ENCODE results near the gene C5orf58.

DNA sequence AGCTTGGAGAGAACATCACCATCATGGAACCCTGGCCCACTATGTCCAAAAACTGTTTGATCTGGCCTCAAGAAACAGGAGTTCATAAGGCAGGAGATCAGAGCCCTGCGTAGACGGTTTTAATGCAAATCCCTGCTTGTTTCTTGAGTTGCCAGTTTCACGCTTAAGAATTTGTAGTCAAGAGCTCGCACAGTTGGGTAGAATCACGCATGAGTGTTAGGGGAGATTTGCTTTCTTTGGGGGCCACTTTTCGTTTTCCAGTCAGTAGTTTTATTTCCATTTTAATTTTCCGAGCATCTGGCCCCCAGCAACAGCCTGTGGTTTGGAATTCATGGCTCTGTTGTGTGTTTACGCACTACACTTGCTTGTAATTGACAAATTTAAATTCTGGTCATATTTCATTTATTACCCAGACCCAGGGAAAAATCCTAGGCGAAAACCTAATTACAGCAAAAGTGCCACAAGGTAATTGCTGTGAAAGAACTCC, 6.6 kb upstream of the C5orf58 start:
- TF ChIP-seq POLR2AphosphoS5 (IDR thresholded peaks at IDR 0.05): no peak
- TF ChIP-seq, protein P1, sequence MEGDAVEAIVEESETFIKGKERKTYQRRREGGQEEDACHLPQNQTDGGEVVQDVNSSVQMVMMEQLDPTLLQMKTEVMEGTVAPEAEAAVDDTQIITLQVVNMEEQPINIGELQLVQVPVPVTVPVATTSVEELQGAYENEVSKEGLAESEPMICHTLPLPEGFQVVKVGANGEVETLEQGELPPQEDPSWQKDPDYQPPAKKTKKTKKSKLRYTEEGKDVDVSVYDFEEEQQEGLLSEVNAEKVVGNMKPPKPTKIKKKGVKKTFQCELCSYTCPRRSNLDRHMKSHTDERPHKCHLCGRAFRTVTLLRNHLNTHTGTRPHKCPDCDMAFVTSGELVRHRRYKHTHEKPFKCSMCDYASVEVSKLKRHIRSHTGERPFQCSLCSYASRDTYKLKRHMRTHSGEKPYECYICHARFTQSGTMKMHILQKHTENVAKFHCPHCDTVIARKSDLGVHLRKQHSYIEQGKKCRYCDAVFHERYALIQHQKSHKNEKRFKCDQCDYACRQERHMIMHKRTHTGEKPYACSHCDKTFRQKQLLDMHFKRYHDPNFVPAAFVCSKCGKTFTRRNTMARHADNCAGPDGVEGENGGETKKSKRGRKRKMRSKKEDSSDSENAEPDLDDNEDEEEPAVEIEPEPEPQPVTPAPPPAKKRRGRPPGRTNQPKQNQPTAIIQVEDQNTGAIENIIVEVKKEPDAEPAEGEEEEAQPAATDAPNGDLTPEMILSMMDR (IDR thresholded peaks at IDR 0.05): no peak

Data from transverse colon (tissue), 4 donors.